ENCODE measurements around the gene HES4.

HES4 gene

DNA sequence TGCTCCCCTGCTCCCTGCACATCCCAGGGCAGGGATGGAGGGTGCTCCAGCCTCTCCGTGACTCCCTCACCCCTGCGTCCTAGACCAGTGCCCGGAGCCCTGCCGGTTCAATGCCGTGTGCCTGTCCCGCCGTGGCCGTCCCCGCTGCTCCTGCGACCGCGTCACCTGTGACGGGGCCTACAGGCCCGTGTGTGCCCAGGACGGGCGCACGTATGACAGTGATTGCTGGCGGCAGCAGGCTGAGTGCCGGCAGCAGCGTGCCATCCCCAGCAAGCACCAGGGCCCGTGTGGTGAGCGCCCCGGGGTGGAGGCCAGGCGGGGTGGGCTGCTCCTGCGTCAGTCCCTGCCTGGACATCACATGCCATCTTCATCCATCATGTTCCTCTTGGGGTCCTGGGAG lies 42.0 kb upstream of the HES4 start:
- no peaks in the 10 kb centered on the region for H3K9me3 ChIP-seq (ENCODE audit: control insufficient read depth in 1 of 2, low read length in 2 of 2)
- peaks cover 0 to 31% of the 10 kb centered on the region in 2 donors for H3K36me3 ChIP-seq (ENCODE audit: control insufficient read depth in 1 of 2, insufficient read depth in 2 of 2, low read length in 2 of 2)
- no peak overlapping the region for H3K27ac ChIP-seq (ENCODE audit: low read length)
- H3K4me3 ChIP-seq (ENCODE audit: low read depth in 1 of 2, low read length in 2 of 2) = no peak overlapping the region
- H3K27me3 ChIP-seq (ENCODE audit: low read depth, low read length) = no peaks in the 10 kb centered on the region
- peaks cover 0 to 17% of the 10 kb centered on the region in 2 donors for H3K4me1 ChIP-seq (ENCODE audit: control insufficient read depth in 1 of 2, insufficient read depth in 2 of 2, low read length in 2 of 2)

DNA sequence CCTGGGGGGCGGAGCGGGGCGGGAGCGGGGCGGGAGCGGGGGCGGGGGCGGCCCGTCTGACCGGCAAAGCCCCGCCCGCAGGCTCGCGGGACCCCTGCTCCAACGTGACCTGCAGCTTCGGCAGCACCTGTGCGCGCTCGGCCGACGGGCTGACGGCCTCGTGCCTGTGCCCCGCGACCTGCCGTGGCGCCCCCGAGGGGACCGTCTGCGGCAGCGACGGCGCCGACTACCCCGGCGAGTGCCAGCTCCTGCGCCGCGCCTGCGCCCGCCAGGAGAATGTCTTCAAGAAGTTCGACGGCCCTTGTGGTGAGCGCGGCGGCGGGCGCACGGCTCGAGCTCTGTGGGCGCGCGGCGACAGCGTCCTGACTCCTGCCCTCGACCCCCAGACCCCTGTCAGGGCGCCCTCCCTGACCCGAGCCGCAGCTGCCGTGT lies 41.2 kb upstream of the HES4 start:
- Histone ChIP-seq H3K9me3 (ENCODE audit: control insufficient read depth in 1 of 2, low read length in 2 of 2) (no peaks in the 10 kb centered on the region), H3K4me1 (ENCODE audit: control insufficient read depth in 1 of 2, insufficient read depth in 2 of 2, low read length in 2 of 2) (peaks cover 0 to 17% of the 10 kb centered on the region in 2 donors), H3K27me3 (ENCODE audit: low read depth, low read length) (no peaks in the 10 kb centered on the region), H3K36me3 (ENCODE audit: control insufficient read depth in 1 of 2, insufficient read depth in 2 of 2, low read length in 2 of 2) (peaks cover 0 to 24% of the 10 kb centered on the region in 2 donors), H3K4me3 (ENCODE audit: low read depth in 1 of 2, low read length in 2 of 2) (no peak overlapping the region), H3K27ac (ENCODE audit: low read length) (no peak overlapping the region)

DNA sequence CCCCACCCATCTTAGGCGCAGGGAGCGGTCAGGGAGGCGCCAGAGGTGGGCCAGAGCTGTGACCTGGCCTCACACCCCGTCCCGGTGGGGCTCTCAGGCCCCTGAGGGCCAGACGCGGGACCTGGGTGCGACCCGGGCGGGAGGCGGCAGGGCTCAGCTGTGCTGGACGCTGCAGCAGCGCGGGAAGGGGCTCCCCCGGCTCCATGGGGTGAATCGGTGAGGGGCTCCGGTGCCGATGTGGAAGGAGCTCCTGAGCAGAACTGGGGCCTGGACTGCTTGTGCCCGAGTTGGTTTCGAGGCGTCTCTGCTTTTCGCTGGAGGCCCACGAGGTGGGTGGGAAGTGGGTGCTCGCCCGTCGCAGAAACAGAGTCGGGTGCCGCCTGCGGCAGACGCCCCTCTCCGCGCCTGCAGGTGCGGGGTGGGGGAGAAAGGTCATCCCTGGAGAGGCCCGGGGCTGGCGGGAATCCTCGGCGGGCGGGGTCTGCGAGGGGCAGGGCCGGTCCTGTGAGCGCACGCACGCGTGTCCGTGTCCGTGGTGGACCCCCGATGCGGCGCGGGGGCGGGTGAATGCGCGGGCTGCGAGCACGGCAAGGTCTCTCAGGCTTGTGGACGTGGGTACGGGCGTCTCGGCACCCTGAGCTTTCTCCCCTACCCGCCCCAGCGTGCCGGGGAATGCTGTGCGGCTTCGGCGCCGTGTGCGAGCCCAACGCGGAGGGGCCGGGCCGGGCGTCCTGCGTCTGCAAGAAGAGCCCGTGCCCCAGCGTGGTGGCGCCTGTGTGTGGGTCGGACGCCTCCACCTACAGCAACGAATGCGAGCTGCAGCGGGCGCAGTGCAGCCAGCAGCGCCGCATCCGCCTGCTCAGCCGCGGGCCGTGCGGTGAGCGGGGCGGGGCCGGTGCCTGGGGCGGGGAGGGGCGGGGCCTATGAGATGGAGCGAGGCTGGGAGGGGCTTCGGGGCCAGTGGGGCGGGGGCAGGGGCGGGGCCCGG lies 40.4 kb upstream of the HES4 start:
- no peak overlapping the region for H3K27ac ChIP-seq (ENCODE audit: low read length)
- H3K4me1 ChIP-seq (ENCODE audit: control insufficient read depth in 1 of 2, insufficient read depth in 2 of 2, low read length in 2 of 2) = peaks cover 0 to 17% of the 10 kb centered on the region in 2 donors
- no peaks in the 10 kb centered on the region for H3K27me3 ChIP-seq (ENCODE audit: low read depth, low read length)
- H3K9me3 ChIP-seq (ENCODE audit: control insufficient read depth in 1 of 2, low read length in 2 of 2) = no peaks in the 10 kb centered on the region
- H3K4me3 ChIP-seq (ENCODE audit: low read depth in 1 of 2, low read length in 2 of 2) = peak overlapping the region in 1 of 2 donors; percentile 64
- H3K36me3 ChIP-seq (ENCODE audit: control insufficient read depth in 1 of 2, insufficient read depth in 2 of 2, low read length in 2 of 2) = peaks cover 0 to 20% of the 10 kb centered on the region in 2 donors

DNA sequence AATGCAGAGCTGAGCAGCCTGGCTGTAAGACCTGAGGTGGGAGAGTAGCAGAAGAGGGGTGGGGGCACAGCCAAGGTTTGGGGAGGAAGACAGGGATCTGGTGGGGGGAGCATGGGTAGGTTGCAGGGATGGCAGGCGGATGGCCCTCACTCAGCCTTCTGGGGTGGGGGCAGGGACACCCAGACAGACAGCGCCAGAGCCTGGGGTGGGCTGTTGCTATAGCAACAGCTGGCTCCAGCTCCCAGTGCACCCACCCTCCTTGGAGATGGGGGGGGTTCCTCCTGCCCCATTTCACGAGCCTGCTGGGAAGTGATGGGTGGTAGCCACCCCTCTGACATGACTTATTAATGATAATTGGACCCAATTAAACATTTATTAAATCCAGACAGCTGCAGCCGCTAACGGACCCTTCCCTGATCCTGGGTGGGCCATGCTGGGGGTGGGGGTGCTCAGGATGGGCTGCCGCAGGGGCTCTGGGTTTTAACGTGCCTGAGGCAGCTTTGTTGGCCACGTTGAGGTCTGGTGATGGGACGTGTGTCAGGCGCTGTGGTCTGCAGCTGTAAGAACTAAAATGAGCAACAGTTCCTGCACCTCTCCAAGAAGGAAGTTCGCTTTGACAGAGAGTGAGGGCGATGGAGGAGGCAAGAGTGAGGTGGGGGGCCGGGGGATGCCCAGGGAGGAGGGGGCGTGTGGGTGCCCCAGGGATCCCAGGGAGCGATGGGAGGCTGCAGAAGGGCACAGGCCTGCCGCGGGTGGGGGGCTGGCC lies 39.4 kb upstream of the HES4 start:
- peaks cover 0 to 15% of the 10 kb centered on the region in 2 donors for H3K36me3 ChIP-seq (ENCODE audit: control insufficient read depth in 1 of 2, insufficient read depth in 2 of 2, low read length in 2 of 2)
- H3K4me1 ChIP-seq (ENCODE audit: control insufficient read depth in 1 of 2, insufficient read depth in 2 of 2, low read length in 2 of 2) = peaks cover 0 to 19% of the 10 kb centered on the region in 2 donors
- peak overlapping the region in 1 of 2 donors; percentile 64 for H3K4me3 ChIP-seq (ENCODE audit: low read depth in 1 of 2, low read length in 2 of 2)
- no peaks in the 10 kb centered on the region for H3K27me3 ChIP-seq (ENCODE audit: low read depth, low read length)
- no peak overlapping the region for H3K27ac ChIP-seq (ENCODE audit: low read length)
- no peaks in the 10 kb centered on the region for H3K9me3 ChIP-seq (ENCODE audit: control insufficient read depth in 1 of 2, low read length in 2 of 2)

DNA sequence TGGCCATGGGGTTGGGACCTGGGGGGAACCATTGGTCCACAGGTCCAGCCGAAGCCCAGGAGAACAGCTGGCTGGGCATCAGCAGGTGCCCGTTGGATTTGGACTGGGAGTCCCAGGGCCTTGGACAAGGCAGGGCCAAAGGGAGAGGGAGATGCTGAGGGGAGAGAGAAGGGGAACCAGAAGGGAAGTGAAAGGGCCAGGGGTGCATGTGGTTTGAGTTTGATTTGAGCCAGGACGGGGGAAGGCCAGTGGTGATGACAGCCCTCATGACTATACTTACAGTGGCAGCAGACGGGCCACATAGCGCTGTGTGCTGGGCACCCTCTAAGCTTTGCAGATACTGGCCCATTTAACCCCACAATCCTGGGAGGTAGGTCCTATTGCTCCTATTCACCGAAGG lies 38.8 kb upstream of the HES4 start:
- no peaks in the 10 kb centered on the region for H3K9me3 ChIP-seq (ENCODE audit: control insufficient read depth in 1 of 2, low read length in 2 of 2)
- H3K4me1 ChIP-seq (ENCODE audit: control insufficient read depth in 1 of 2, insufficient read depth in 2 of 2, low read length in 2 of 2) = peaks cover 0 to 26% of the 10 kb centered on the region in 2 donors
- no peak overlapping the region for H3K4me3 ChIP-seq (ENCODE audit: low read depth in 1 of 2, low read length in 2 of 2)
- peaks cover 0 to 9% of the 10 kb centered on the region in 2 donors for H3K36me3 ChIP-seq (ENCODE audit: control insufficient read depth in 1 of 2, insufficient read depth in 2 of 2, low read length in 2 of 2)
- H3K27me3 ChIP-seq (ENCODE audit: low read depth, low read length) = no peaks in the 10 kb centered on the region
- H3K27ac ChIP-seq (ENCODE audit: low read length) = no peak overlapping the region

DNA sequence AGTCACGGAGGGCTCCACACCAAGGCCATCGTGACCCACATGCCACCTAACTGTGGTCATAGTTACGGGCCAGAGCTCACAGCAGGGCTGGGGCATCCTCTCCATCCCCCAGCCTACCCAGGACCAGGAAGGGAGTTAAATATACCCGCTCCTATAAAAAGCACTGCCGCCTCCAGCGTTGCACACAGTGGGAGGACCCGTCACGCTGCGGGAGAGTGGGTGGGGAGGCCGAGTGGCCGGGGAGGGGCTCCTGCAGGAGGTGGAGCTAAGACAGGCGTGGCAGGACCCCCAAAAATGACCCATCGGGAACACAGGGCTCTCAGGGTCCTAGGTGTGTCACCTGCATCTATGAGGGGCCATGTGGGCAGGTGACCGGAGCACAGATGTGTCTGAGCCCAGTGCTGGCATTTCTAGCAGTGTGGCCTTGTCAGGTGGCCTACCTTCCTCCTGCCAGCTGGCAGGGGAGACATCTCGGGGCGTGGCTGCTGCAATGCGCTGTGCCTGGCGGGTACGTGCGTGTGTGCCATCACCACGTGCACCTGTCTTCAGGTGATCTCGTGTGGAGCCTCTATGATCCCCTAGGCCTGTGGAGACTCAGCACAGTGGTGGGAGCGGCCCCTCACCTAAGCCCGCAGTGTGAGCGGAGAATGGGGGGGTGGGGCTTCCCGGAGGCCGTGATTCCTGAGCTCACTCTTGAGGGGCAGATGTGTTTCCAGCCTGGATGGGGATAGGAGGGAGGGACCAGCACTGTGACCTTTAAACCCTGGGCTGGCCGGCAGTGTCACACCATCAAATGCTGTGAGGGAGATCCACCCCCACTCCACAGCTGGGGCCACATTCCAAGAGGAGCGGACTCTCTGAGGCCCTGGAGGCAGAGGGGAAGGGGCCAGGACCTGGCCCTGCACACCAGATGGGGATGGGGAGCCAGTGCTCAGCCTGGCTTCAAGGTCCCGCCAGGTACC lies 37.8 kb upstream of the HES4 start:
- Histone ChIP-seq H3K4me3 (ENCODE audit: low read depth in 1 of 2, low read length in 2 of 2) (no peak overlapping the region), H3K9me3 (ENCODE audit: control insufficient read depth in 1 of 2, low read length in 2 of 2) (no peaks in the 10 kb centered on the region), H3K36me3 (ENCODE audit: control insufficient read depth in 1 of 2, insufficient read depth in 2 of 2, low read length in 2 of 2) (peaks cover 0 to 5% of the 10 kb centered on the region in 2 donors), H3K27ac (ENCODE audit: low read length) (no peak overlapping the region), H3K4me1 (ENCODE audit: control insufficient read depth in 1 of 2, insufficient read depth in 2 of 2, low read length in 2 of 2) (peaks cover 0 to 32% of the 10 kb centered on the region in 2 donors), H3K27me3 (ENCODE audit: low read depth, low read length) (no peaks in the 10 kb centered on the region)

DNA sequence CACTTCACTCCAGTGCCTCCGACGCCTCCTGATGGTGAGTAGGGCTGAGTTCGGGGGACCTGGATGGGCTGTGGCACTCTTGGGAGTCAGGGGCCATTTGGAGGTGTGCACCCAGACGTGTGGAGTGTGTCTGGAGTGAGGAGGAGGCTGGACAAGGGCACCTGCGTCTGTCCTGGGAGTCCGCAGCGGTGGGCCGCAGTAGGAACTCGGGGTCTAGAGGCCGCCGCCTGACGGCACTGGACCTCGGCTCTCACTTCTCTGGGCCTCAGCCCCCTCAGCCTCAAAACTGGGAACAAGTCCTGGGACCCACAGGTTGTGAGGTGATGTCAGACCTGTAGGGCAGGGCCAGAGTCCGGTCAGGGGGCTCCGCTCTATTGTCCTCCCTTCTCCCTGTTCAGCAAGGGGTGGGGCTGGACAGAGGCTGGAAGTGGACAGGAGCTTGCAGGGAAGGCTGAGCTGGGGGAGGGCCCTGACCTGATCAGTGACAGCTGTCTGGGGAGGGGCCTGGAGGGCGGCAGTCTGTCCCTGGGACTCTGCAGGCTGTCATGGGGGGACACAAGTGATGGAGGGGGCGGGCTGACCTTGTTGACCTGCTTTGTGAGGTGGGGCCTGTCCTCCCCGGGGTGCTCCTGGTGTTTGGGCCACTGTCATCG lies 35.5 kb upstream of the HES4 start:
- Histone ChIP-seq H3K9me3 (ENCODE audit: control insufficient read depth in 1 of 2, low read length in 2 of 2) (no peaks in the 10 kb centered on the region), H3K27ac (ENCODE audit: low read length) (no peak overlapping the region), H3K36me3 (ENCODE audit: control insufficient read depth in 1 of 2, insufficient read depth in 2 of 2, low read length in 2 of 2) (peaks cover 0 to 5% of the 10 kb centered on the region in 2 donors), H3K27me3 (ENCODE audit: low read depth, low read length) (no peaks in the 10 kb centered on the region), H3K4me1 (ENCODE audit: control insufficient read depth in 1 of 2, insufficient read depth in 2 of 2, low read length in 2 of 2) (peaks cover 0 to 34% of the 10 kb centered on the region in 2 donors), H3K4me3 (ENCODE audit: low read depth in 1 of 2, low read length in 2 of 2) (no peak overlapping the region)

DNA sequence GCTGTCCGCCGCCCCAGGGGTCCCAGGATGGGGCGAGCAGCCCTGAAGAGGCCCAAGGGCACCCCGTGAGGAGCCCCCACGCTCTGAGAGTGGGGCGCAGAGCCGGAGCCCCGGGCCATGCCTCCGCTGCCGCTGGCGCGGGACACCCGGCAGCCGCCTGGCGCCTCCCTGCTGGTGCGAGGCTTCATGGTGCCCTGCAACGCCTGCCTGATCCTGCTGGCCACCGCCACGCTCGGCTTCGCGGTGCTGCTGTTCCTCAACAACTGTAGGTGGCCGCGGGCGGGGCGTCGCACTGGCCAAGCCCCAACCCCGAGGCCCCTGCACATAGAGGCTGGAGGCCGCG lies 34.5 kb upstream of the HES4 start:
- Histone ChIP-seq H3K9me3 (ENCODE audit: control insufficient read depth in 1 of 2, low read length in 2 of 2) (no peaks in the 10 kb centered on the region), H3K27ac (ENCODE audit: low read length) (no peak overlapping the region), H3K36me3 (ENCODE audit: control insufficient read depth in 1 of 2, insufficient read depth in 2 of 2, low read length in 2 of 2) (peaks cover 0 to 5% of the 10 kb centered on the region in 2 donors), H3K4me3 (ENCODE audit: low read depth in 1 of 2, low read length in 2 of 2) (no peak overlapping the region), H3K27me3 (ENCODE audit: low read depth, low read length) (no peaks in the 10 kb centered on the region), H3K4me1 (ENCODE audit: control insufficient read depth in 1 of 2, insufficient read depth in 2 of 2, low read length in 2 of 2) (peaks cover 0 to 24% of the 10 kb centered on the region in 2 donors)

DNA sequence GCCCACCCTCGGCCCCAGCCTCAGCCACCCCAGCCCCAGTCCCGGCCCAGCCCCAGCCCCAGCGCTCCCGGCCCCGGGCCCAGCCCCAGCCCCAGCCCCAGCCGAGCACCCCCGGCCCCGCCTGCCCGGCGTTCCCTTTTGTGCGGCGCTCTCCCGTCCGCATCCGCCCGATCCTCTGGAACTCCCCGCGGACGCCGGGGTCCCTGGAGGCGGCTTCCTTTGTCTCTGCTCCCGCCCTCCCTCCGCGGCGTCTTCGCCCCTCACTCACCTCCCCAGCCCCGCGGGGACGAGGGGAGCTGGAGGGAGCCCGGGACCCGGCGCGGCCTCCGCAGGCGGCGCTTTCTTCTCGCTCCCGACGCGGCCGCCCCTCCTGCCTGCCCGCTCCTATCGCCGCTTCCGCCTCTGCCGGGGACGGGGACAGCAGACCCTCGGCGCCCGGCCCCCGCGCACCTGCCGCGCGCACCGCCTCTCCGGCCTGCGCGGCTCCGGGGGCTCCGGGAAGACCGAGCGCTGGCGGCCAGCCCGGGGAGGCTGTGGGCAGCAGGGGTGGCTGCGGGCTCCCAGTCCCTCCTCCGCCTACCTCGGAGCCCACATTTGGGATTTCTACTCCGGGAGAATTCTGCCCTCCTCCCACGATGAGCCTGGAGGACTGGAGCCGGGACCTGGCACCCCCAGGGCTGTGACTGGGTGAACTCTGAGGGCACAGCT lies 34.0 kb upstream of the HES4 start:
- H3K27ac ChIP-seq (ENCODE audit: low read length) = no peak overlapping the region
- H3K27me3 ChIP-seq (ENCODE audit: low read depth, low read length) = no peaks in the 10 kb centered on the region
- H3K4me3 ChIP-seq (ENCODE audit: low read depth in 1 of 2, low read length in 2 of 2) = no peak overlapping the region
- peaks cover 0 to 5% of the 10 kb centered on the region in 2 donors for H3K36me3 ChIP-seq (ENCODE audit: control insufficient read depth in 1 of 2, insufficient read depth in 2 of 2, low read length in 2 of 2)
- H3K4me1 ChIP-seq (ENCODE audit: control insufficient read depth in 1 of 2, insufficient read depth in 2 of 2, low read length in 2 of 2) = peaks cover 0 to 22% of the 10 kb centered on the region in 2 donors
- H3K9me3 ChIP-seq (ENCODE audit: control insufficient read depth in 1 of 2, low read length in 2 of 2) = no peaks in the 10 kb centered on the region
